ENCODE results near the gene EAF2. TPM values are rescaled to one million over a fixed set of nuclear protein-coding genes. Genes with fewer than 3 reads are reported as not detected.

Gene EAF2
- total and polyA plus RNA-seq, 2 donors (not counting 3 experiments of a cell fraction or from before 2014, with no cell fraction given) = 0.63 to 1.5 TPM

DNA sequence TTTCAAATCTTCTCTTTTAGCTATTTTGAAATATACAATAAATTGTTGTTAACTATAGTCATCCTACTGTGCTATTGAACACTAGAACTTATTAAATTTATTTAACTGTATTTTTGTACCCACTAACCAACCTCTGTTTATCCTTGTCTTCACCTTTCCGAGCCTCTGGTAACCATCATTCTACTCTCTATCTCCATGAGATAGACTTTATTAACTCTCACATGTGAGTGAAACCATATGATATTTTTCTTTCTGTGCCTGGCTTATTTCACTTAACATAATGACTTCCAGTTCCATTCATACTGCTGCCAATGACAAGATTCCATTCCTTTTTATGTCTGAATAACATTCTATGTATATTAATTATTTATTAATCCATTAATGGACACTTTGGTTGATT lies 43.4 kb downstream of the EAF2 start:
- CTCF ChIA-PET = interaction anchor here (1.0 kb wide), 1 partner anchor 332 kb away, joined by 3 read pairs; no protein-coding TSS in a partner anchor
- Histone ChIP-seq H3K4me3 (replicated peaks in 1 of 3; ENCODE audit: insufficient read depth in 1 of 3, low read depth in 1 of 3, low read length in 3 of 3) (no peak overlapping the region), H4K20me1 (replicated peaks; ENCODE audit: control insufficient read depth, extremely low read depth, insufficient read depth, low read length) (no peaks in the 10 kb centered on the region), H3K4me1 (ENCODE audit: control insufficient read depth, extremely low read depth, insufficient read depth, low read length) (no peaks in the 10 kb centered on the region), H3K79me2 (ENCODE audit: control insufficient read depth, insufficient read depth, low read length) (no peaks in the 10 kb centered on the region), H3K9ac (replicated peaks; ENCODE audit: extremely low read depth, insufficient read depth, low read length) (no peak overlapping the region), H3K9me1 (replicated peaks; ENCODE audit: control insufficient read depth, extremely low read depth, insufficient read depth, low read length) (no peaks in the 10 kb centered on the region), H3K27ac (ENCODE audit: insufficient read depth, low read depth, low read length) (no peak overlapping the region), H3K27me3 (ENCODE audit: control insufficient read depth in 2 of 2, insufficient read depth in 2 of 2, low read length in 2 of 2) (no peaks in the 10 kb centered on the region), H3K36me3 (ENCODE audit: control insufficient read depth in 2 of 2, extremely low read depth in 1 of 2, insufficient read depth in 2 of 2, low read length in 2 of 2) (no peaks in the 10 kb centered on the region), H3K9me3 (replicated peaks; ENCODE audit: control insufficient read depth, insufficient read depth, low read length) (no peaks in the 10 kb centered on the region), H2AFZ (ENCODE audit: low read depth, low read length) (no peak overlapping the region), H3K4me2 (ENCODE audit: insufficient read depth, low read length) (no peak overlapping the region)
- dilution Hi-C loops (cut with MboI; ENCODE audit: extremely low pct_ligation_motif_present, low sequenced_read_pairs) = no loop called here
- DNase-seq (ENCODE audit: low read depth, low spot score) = no peak
- intact Hi-C loops (cut with micrococcal nuclease) = no loop called here
- no TSS peak for BruUV-seq (replicated peaks)
- POLR2A ChIA-PET = no interaction called here
- TF ChIP-seq EZH2 (IDR thresholded peaks at IDR 0.05; ENCODE audit: borderline replicate concordance, low read depth, low read length, severe bottlenecking) (no peak), FOS (IDR thresholded peaks at IDR 0.05; ENCODE audit: borderline replicate concordance, insufficient read depth, low read length) (no peak), JUN (IDR thresholded peaks at IDR 0.05; ENCODE audit: borderline replicate concordance, insufficient read depth, insufficient read length, low read depth) (no peak), POLR2A (IDR thresholded peaks at IDR 0.05; ENCODE audit: low read depth, low read length) (no peak), GATA2 (IDR thresholded peaks at IDR 0.05; ENCODE audit: insufficient read depth, insufficient read length, low read depth, low read length) (no peak), POLR2AphosphoS5 (IDR thresholded peaks at IDR 0.05; ENCODE audit: insufficient read depth, low read depth, low read length) (no peak), MYC (IDR thresholded peaks at IDR 0.05; ENCODE audit: low read depth, low read length) (no peak)
- TF ChIP-seq, protein P1, sequence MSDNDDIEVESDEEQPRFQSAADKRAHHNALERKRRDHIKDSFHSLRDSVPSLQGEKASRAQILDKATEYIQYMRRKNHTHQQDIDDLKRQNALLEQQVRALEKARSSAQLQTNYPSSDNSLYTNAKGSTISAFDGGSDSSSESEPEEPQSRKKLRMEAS (IDR thresholded peaks at IDR 0.05; ENCODE audit: insufficient read depth, insufficient read length) = no peak
- TF ChIP-seq, protein P2, sequence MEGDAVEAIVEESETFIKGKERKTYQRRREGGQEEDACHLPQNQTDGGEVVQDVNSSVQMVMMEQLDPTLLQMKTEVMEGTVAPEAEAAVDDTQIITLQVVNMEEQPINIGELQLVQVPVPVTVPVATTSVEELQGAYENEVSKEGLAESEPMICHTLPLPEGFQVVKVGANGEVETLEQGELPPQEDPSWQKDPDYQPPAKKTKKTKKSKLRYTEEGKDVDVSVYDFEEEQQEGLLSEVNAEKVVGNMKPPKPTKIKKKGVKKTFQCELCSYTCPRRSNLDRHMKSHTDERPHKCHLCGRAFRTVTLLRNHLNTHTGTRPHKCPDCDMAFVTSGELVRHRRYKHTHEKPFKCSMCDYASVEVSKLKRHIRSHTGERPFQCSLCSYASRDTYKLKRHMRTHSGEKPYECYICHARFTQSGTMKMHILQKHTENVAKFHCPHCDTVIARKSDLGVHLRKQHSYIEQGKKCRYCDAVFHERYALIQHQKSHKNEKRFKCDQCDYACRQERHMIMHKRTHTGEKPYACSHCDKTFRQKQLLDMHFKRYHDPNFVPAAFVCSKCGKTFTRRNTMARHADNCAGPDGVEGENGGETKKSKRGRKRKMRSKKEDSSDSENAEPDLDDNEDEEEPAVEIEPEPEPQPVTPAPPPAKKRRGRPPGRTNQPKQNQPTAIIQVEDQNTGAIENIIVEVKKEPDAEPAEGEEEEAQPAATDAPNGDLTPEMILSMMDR (IDR thresholded peaks at IDR 0.05; ENCODE audit: extremely low read depth in 1 of 2, insufficient read depth in 1 of 2, low read depth in 1 of 2, low read length in 2 of 2) = no peak
- FAIRE-seq = no peak
